T-cell (primary cell): Measurements from ENCODE around the gene CES5A. TPM values are rescaled to one million over a fixed set of nuclear protein-coding genes. Genes with fewer than 3 reads are reported as not detected.
"Not testable (repeated sequence)": the region's sequence is repeated elsewhere in the genome, so short reads cannot be mapped to it uniquely, and the experiment has no call there.

ENCODE experiments used
- ATAC-seq, 4 experiments: fragments of 200-7000 bp in 3 of 4; fragments of 150-1000 bp in 1 of 4; cut with Tn5 transposase; replicated peaks in 1 of 4; 1 replicate in 3 of 4; 2 replicates in 1 of 4; pipeline ENCODE4 v1.10.0; 2021; ENCODE audit warnings: moderate library complexity in 3 of 4, mild to moderate bottlenecking in 2 of 4, moderate number of reproducible peaks in 1 of 4
- CTCF ChIA-PET, 2 donors: fragments of 300-600 bp; sonication (Branson Sonifier 250); formaldehyde crosslinking; loops; one replicate each; lab custom pipeline; 2022; ENCODE audit warnings: antibody characterized with exemption in 2 of 2; lab: Charles Lee
- POLR2A ChIA-PET, 2 donors: fragments of 300-600 bp; sonication (Branson Sonifier 250); formaldehyde crosslinking; loops; one replicate each; lab custom pipeline; 2022; ENCODE audit warnings: antibody characterized with exemption in 2 of 2; lab: Charles Lee
- DNase-seq, 35 experiments: peaks; one replicate each; pipeline versions ENCODE4 v3.0.0 to v3.0.0-alpha.2; 2013 to 2023
- H3K27ac ChIP-seq: one replicate; pipeline ENCODE4 v1.5.1; 2013; ENCODE audit warnings: low read length
- H3K27me3 ChIP-seq, 2 experiments: replicated peaks in 1 of 2; 1 replicate in 1 of 2; 2 replicates in 1 of 2; pipeline versions ENCODE4 v1.6.1 to v1.7.0; 2013; ENCODE audit warnings: low read length in 1 of 2, mixed read lengths in 1 of 2; ENCODE audit not compliant: control insufficient read depth in 2 of 2, insufficient read depth in 2 of 2; ENCODE audit errors: extremely low read depth in 1 of 2
- H3K36me3 ChIP-seq, 2 donors: 1 replicate in 1 of 2; 2 replicates in 1 of 2; pipeline versions ENCODE4 v1.6.1 to v1.7.0; 2013; ENCODE audit warnings: low read length in 1 of 2; ENCODE audit not compliant: control insufficient read depth in 2 of 2, insufficient read depth in 1 of 2; ENCODE audit errors: extremely low read depth in 1 of 2
- H3K4me1 ChIP-seq, 2 experiments: 1 replicate in 1 of 2; 2 replicates in 1 of 2; pipeline versions ENCODE4 v1.6.1 to v1.7.0; 2013; ENCODE audit warnings: low read length in 2 of 2, mixed read lengths in 1 of 2; ENCODE audit not compliant: insufficient read depth in 2 of 2, control insufficient read depth in 1 of 2; ENCODE audit errors: extremely low read depth in 1 of 2
- H3K4me3 ChIP-seq, 2 donors: 1 replicate in 1 of 2; 2 replicates in 1 of 2; pipeline versions ENCODE4 v1.5.1 to v1.7.0; 2013; ENCODE audit warnings: mild to moderate bottlenecking in 2 of 2, low read length in 1 of 2, moderate library complexity in 1 of 2; ENCODE audit not compliant: control insufficient read depth in 1 of 2; ENCODE audit errors: extremely low read depth in 1 of 2
- H3K9me3 ChIP-seq: 2 replicates; pipeline ENCODE4 v1.7.0; 2013
- H3K27ac Mint-ChIP-seq, 2 donors: one replicate each; pipeline ENCODE4 v1.8.0; 2020 to 2021; ENCODE audit warnings: mild to moderate bottlenecking in 2 of 2, mixed read lengths in 2 of 2
- H3K27me3 Mint-ChIP-seq, 2 donors: one replicate each; pipeline ENCODE4 v1.8.0; 2021 to 2022; ENCODE audit warnings: mixed read lengths in 2 of 2
- H3K36me3 Mint-ChIP-seq: one replicate; pipeline ENCODE4 v1.8.0; 2021; ENCODE audit warnings: mixed read lengths
- H3K4me1 Mint-ChIP-seq, 3 donors: one replicate each; pipeline ENCODE4 v1.8.0; 2020 to 2022; ENCODE audit warnings: mixed read lengths in 3 of 3, mild to moderate bottlenecking in 1 of 3
- H3K4me3 Mint-ChIP-seq, 3 donors: one replicate each; pipeline ENCODE4 v1.8.0; 2020 to 2022; ENCODE audit warnings: mild to moderate bottlenecking in 3 of 3, mixed read lengths in 3 of 3, moderate library complexity in 3 of 3
- H3K9me3 Mint-ChIP-seq, 3 donors: one replicate each; pipeline ENCODE4 v1.8.0; 2020 to 2022; ENCODE audit warnings: mixed read lengths in 3 of 3
- WGBS: methylation state at CpG from one replicate; pipeline ENCODE4 v1.1.5; 2013; ENCODE audit warnings: missing lambda C conversion rate; ENCODE audit not compliant: insufficient coverage; 5-methylcytosine and 5-hydroxymethylcytosine counted together
- total RNA-seq, 35 experiments: library from RNA in 6 of 35; stranded (reverse) in 6 of 35; fragments of 120-200 nt in 1 of 35; gene quantifications; one replicate each; pipeline versions ENCODE4 v1.2.1 to v1.2.4 and lab custom pipeline; 2013 to 2026

The CES5A gene
- total RNA-seq, 5 donors from 2014 or later (not counting 1 experiment from before 2014, with no cell fraction given) = not detected

GRCh38 chr16:55829232-55829631 lies 45.9 kb downstream of the CES5A start:
- H3K4me3 ChIP-seq, H3K27ac ChIP-seq, DNase-seq, H3K9me3 ChIP-seq, H3K4me1 ChIP-seq, H3K9me3 Mint-ChIP-seq, H3K36me3 Mint-ChIP-seq, POLR2A ChIA-PET, H3K36me3 ChIP-seq, H3K4me3 Mint-ChIP-seq, H3K27me3 ChIP-seq, ATAC-seq, H3K4me1 Mint-ChIP-seq, CTCF ChIA-PET, H3K27ac Mint-ChIP-seq: not testable (repeated sequence)
- WGBS = 78% methylated on average over 2 of the region's 3 CpGs
- H3K27me3 Mint-ChIP-seq = peaks cover 0 to 26% of the 10 kb centered on the region in 2 donors

GRCh38 chr16:55828680-55829079 lies 46.5 kb downstream of the CES5A start:
- Histone ChIP-seq H3K4me3 (no peak overlapping the region), H3K36me3 (no peaks in the 10 kb centered on the region), H3K27ac (no peak overlapping the region), H3K9me3 (no peaks in the 10 kb centered on the region), H3K4me1 (no peaks in the 10 kb centered on the region), H3K27me3 (peaks cover 0 to 5% of the 10 kb centered on the region in 2 experiments)
- no peak overlapping the region for H3K4me3 Mint-ChIP-seq
- no peaks in the 10 kb centered on the region for H3K36me3 Mint-ChIP-seq
- ChIA-PET CTCF (no interaction called here), POLR2A (no interaction called here)
- ATAC-seq (no peak), DNase-seq (no peak)
- H3K4me1 Mint-ChIP-seq = no peaks in the 10 kb centered on the region
- WGBS = 62% methylated on average over 9 of the region's 10 CpGs
- no peaks in the 10 kb centered on the region for H3K9me3 Mint-ChIP-seq
- H3K27me3 Mint-ChIP-seq = peaks cover 0 to 26% of the 10 kb centered on the region in 2 donors
- no peak overlapping the region for H3K27ac Mint-ChIP-seq

- ChIA-PET POLR2A (no interaction called here), CTCF (no interaction called here)
- H3K4me3 Mint-ChIP-seq = no peak overlapping the region
- peaks cover 0 to 43% of the 10 kb centered on the region in 2 donors for H3K27me3 Mint-ChIP-seq
- Histone ChIP-seq H3K4me3 (no peak overlapping the region), H3K27ac (no peak overlapping the region), H3K27me3 (peaks cover 0 to 22% of the 10 kb centered on the region in 2 experiments), H3K4me1 (no peaks in the 10 kb centered on the region), H3K9me3 (no peaks in the 10 kb centered on the region), H3K36me3 (no peaks in the 10 kb centered on the region)
- ATAC-seq = no peak
- 85% methylated on average over 5 of the region's 6 CpGs for WGBS
- no peaks in the 10 kb centered on the region for H3K36me3 Mint-ChIP-seq
- DNase-seq = no peak
- H3K27ac Mint-ChIP-seq = no peak overlapping the region
- no peaks in the 10 kb centered on the region for H3K9me3 Mint-ChIP-seq
- H3K4me1 Mint-ChIP-seq = no peaks in the 10 kb centered on the region
These were observed 50.0 kb downstream of the CES5A start for GRCh38 chr16:55825115-55825728.

GRCh38 chr16:55824473-55825000 lies 50.6 kb downstream of the CES5A start:
- H3K36me3 Mint-ChIP-seq = no peaks in the 10 kb centered on the region
- H3K27ac Mint-ChIP-seq = no peak overlapping the region
- H3K36me3 ChIP-seq = no peaks in the 10 kb centered on the region
- H3K27ac ChIP-seq = no peak overlapping the region
- whole genome bisulfite sequencing = 76% methylated on average over 3 of the region's 4 CpGs
- H3K9me3 ChIP-seq = no peaks in the 10 kb centered on the region
- no peak overlapping the region for H3K4me3 ChIP-seq
- peaks cover 0 to 46% of the 10 kb centered on the region in 2 donors for H3K27me3 Mint-ChIP-seq
- no peaks in the 10 kb centered on the region for H3K4me1 ChIP-seq
- peaks cover 0 to 22% of the 10 kb centered on the region in 2 experiments for H3K27me3 ChIP-seq
- no peak overlapping the region for H3K4me3 Mint-ChIP-seq
- no peaks in the 10 kb centered on the region for H3K4me1 Mint-ChIP-seq
- H3K9me3 Mint-ChIP-seq = no peaks in the 10 kb centered on the region
- POLR2A ChIA-PET = no interaction called here
- CTCF ChIA-PET = no interaction called here
- no peak for ATAC-seq
- no peak for DNase-seq

- no peaks in the 10 kb centered on the region for H3K36me3 ChIP-seq
- no peaks in the 10 kb centered on the region for H3K4me1 ChIP-seq
- DNase-seq = no peak
- no peak overlapping the region for H3K4me3 ChIP-seq
- Mint-ChIP-seq H3K9me3 (no peaks in the 10 kb centered on the region), H3K27me3 (peaks cover 7 to 41% of the 10 kb centered on the region in 2 donors), H3K4me1 (no peaks in the 10 kb centered on the region), H3K4me3 (no peak overlapping the region), H3K36me3 (no peaks in the 10 kb centered on the region), H3K27ac (no peak overlapping the region)
- no peak for ATAC-seq
- H3K9me3 ChIP-seq = no peaks in the 10 kb centered on the region
- 71% methylated on average over 3 of the region's 3 CpGs for WGBS
- ChIA-PET POLR2A (no interaction called here), CTCF (no interaction called here)
- peaks cover 0 to 22% of the 10 kb centered on the region in 2 experiments for H3K27me3 ChIP-seq
- H3K27ac ChIP-seq = no peak overlapping the region
These were observed 52.8 kb downstream of the CES5A start for GRCh38 chr16:55822280-55822810.

- ChIA-PET CTCF (no interaction called here), POLR2A (no interaction called here)
- Mint-ChIP-seq H3K4me3 (no peak overlapping the region), H3K27ac (no peak overlapping the region), H3K9me3 (no peaks in the 10 kb centered on the region), H3K4me1 (no peaks in the 10 kb centered on the region), H3K27me3 (peaks cover 8 to 44% of the 10 kb centered on the region in 2 donors), H3K36me3 (no peaks in the 10 kb centered on the region)
- WGBS = 58% methylated on average over 3 of the region's 4 CpGs
- H3K4me1 ChIP-seq = no peaks in the 10 kb centered on the region
- H3K27me3 ChIP-seq = peaks cover 0 to 24% of the 10 kb centered on the region in 2 experiments
- ATAC-seq (no peak), DNase-seq (no peak)
- no peak overlapping the region for H3K27ac ChIP-seq
- H3K36me3 ChIP-seq = no peaks in the 10 kb centered on the region
- no peaks in the 10 kb centered on the region for H3K9me3 ChIP-seq
- no peak overlapping the region for H3K4me3 ChIP-seq
These were observed 54.0 kb downstream of the CES5A start for GRCh38 chr16:55821210-55821609.
